Eye (tissue), 1 donor: ENCODE measurements around the gene ZNF547.

Source experiments
- DNase-seq: peaks from one replicate; pipeline ENCODE4 v3.0.0-alpha.2; 2015

Gene ZNF547

GRCh38 chr19:57362997-57363687, at the start of gene ZNF547, which contains the start of gene TRAPPC2B:
Gene ZNF547, plus strand, starts transcription at chr19:57363551. Its CDS starts 5,005 bp downstream, at chr19:57368556.
Gene TRAPPC2B, plus strand, starts transcription at chr19:57363551. Its CDS starts 1,283 bp downstream, at chr19:57364834.
- DNase-seq: peak; percentile 100

GRCh38 chr19:57314146-57314545, 49.2 kb upstream of the ZNF547 start:
- no peak for DNase-seq

- no peak for DNase-seq
Observed at GRCh38 chr19:57317503-57317902, 45.8 kb upstream of the ZNF547 start.

GRCh38 chr19:57319869-57320179, 43.5 kb upstream of the ZNF547 start:
- no peak for DNase-seq

- peak; percentile 99 for DNase-seq
Observed at GRCh38 chr19:57320180-57321084, 42.9 kb upstream of the ZNF547 start, which contains the start of gene ZNF543. Gene ZNF543, plus strand, starts transcription at chr19:57320472. Its CDS starts 382 bp downstream, at chr19:57320854.

- DNase-seq: no peak
Observed at GRCh38 chr19:57321116-57321515, 42.2 kb upstream of the ZNF547 start.

GRCh38 chr19:57321751-57322150, 41.6 kb upstream of the ZNF547 start:
- DNase-seq: no peak

- no peak for DNase-seq
Observed at GRCh38 chr19:57324992-57325391, 38.4 kb upstream of the ZNF547 start.

GRCh38 chr19:57327993-57328392, 35.4 kb upstream of the ZNF547 start:
- no peak for DNase-seq

- DNase-seq: peak; percentile 45
Observed at GRCh38 chr19:57334191-57334590, 29.2 kb upstream of the ZNF547 start.

- DNase-seq: no peak
Observed at GRCh38 chr19:57338877-57339276, 24.5 kb upstream of the ZNF547 start.

- no peak for DNase-seq
Observed at GRCh38 chr19:57342582-57342981, 20.8 kb upstream of the ZNF547 start.

GRCh38 chr19:57348136-57348535, 15.2 kb upstream of the ZNF547 start:
- DNase-seq: no peak

GRCh38 chr19:57350877-57351805, 12.2 kb upstream of the ZNF547 start, which contains the start of gene ZNF304:
Gene ZNF304, plus strand, starts transcription at chr19:57351271. Its CDS starts 394 bp downstream, at chr19:57351665.
- peak; percentile 97 for DNase-seq

GRCh38 chr19:57351867-57352266, 11.5 kb upstream of the ZNF547 start:
- no peak for DNase-seq

GRCh38 chr19:57355916-57356315, 7.4 kb upstream of the ZNF547 start:
- DNase-seq: no peak

- no peak for DNase-seq
Observed at GRCh38 chr19:57357406-57357805, 5.9 kb upstream of the ZNF547 start.

GRCh38 chr19:57359300-57359699, 4.1 kb upstream of the ZNF547 start:
- DNase-seq: no peak

- DNase-seq: peak; percentile 2
Observed at GRCh38 chr19:57362419-57362818, 932 bp upstream of the ZNF547 start.

- DNase-seq: no peak
Observed at GRCh38 chr19:57363688-57364181, 384 bp downstream of the ZNF547 start.

- no peak for DNase-seq
Observed at GRCh38 chr19:57366776-57367175, 3.4 kb downstream of the ZNF547 start.

- no peak for DNase-seq
Observed at GRCh38 chr19:57374179-57374578, 10.8 kb downstream of the ZNF547 start.
